NB4 (cell line): ENCODE results near the gene CPHXL.

Experiments used
- MYC ChIP-seq: IDR thresholded peaks from 2 replicates; pipeline ENCODE4 v1.6.1; 2011; ENCODE audit warnings: low read depth, low read length
- POLR2A ChIP-seq: IDR thresholded peaks from 2 replicates; pipeline ENCODE4 v1.6.1; 2011; ENCODE audit warnings: mild to moderate bottlenecking; ENCODE audit not compliant: insufficient read length; ENCODE audit errors: extremely low read depth
- TF ChIP-seq, protein P1 (sequence below): IDR thresholded peaks from one replicate; pipeline ENCODE4 v1.5.1; 2012; ENCODE audit warnings: low read depth, low read length
- TF ChIP-seq, protein P2 (sequence below): IDR thresholded peaks from 2 replicates; pipeline ENCODE4 v1.6.1; 2011; ENCODE audit warnings: low read depth, low read length

DNA sequence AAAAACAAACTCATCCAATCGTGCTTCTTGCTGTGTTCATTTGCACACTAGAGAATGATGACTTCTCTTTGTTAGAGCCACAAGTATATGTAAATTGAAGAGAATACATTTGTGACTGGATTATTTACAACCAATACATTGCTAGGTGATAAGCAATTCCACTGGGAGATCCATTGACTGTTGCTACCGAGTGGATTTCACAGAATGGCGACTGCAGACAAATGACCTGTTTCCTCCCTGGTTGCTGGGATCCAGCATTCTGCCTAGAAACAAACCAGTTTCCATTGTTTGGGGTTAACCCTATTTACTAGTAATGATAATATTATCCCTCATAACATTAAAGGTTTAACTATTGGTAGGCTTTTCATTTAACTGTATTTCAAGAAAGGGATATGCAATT is 36.9 kb upstream of the CPHXL start:
- TF ChIP-seq, protein P1, sequence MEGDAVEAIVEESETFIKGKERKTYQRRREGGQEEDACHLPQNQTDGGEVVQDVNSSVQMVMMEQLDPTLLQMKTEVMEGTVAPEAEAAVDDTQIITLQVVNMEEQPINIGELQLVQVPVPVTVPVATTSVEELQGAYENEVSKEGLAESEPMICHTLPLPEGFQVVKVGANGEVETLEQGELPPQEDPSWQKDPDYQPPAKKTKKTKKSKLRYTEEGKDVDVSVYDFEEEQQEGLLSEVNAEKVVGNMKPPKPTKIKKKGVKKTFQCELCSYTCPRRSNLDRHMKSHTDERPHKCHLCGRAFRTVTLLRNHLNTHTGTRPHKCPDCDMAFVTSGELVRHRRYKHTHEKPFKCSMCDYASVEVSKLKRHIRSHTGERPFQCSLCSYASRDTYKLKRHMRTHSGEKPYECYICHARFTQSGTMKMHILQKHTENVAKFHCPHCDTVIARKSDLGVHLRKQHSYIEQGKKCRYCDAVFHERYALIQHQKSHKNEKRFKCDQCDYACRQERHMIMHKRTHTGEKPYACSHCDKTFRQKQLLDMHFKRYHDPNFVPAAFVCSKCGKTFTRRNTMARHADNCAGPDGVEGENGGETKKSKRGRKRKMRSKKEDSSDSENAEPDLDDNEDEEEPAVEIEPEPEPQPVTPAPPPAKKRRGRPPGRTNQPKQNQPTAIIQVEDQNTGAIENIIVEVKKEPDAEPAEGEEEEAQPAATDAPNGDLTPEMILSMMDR = no peak
- TF ChIP-seq, protein P2, sequence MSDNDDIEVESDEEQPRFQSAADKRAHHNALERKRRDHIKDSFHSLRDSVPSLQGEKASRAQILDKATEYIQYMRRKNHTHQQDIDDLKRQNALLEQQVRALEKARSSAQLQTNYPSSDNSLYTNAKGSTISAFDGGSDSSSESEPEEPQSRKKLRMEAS = no peak
- TF ChIP-seq POLR2A (no peak), MYC (no peak)
